GM12873 (cell line): Measurements from ENCODE around the gene VCAN.

ENCODE experiments used
- CTCF ChIP-seq: IDR thresholded peaks from 2 replicates; pipeline ENCODE4 v1.5.1; 2012; ENCODE audit warnings: low read depth, mild to moderate bottlenecking, moderate library complexity, low read length, control low read depth; ENCODE audit not compliant: insufficient read depth; ENCODE audit errors: missing control alignments

The VCAN gene

GRCh38 chr5:83469075-83469474, 2.5 kb upstream of the VCAN start:
- TF ChIP-seq CTCF: no peak

- TF ChIP-seq CTCF: no peak
Measured at GRCh38 chr5:83470526-83471404, 779 bp upstream of the VCAN start.

GRCh38 chr5:83472213-83472507, 616 bp downstream of the VCAN start:
- TF ChIP-seq CTCF: no peak

GRCh38 chr5:83472508-83473345, 1.2 kb downstream of the VCAN start:
- no peak for TF ChIP-seq CTCF

- TF ChIP-seq CTCF: peak; percentile 81
Measured at GRCh38 chr5:83473346-83474160, 2.0 kb downstream of the VCAN start.

GRCh38 chr5:83474161-83474796, 2.7 kb downstream of the VCAN start:
- no peak for TF ChIP-seq CTCF

GRCh38 chr5:83474991-83475390, 3.4 kb downstream of the VCAN start:
- TF ChIP-seq CTCF: no peak
